ENCODE measurements around the gene RAB10.
"Not testable (repeated sequence)": the region's sequence is repeated elsewhere in the genome, so short reads cannot be mapped to it uniquely, and the experiment has no call there.

Gene RAB10

DNA sequence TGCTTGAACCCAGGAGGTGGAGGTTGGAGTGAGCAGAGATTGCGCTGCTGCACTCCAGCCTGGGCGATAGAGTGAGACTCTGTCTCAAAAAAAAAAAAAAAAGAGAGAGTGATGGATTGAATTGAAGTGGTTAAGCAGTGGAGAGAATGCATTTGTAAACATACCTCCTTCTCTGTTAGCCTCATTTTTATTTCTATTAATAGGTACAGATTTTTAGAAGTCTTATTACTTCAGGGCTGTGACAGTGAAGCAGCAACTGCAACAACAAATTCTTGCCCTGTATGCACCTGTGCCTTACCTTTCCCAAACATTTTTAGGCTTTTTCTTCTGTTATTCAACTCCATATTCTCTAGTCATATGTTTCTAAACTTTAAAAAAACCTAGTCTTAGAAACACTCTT is 55.5 kb downstream of the RAB10 start:
- no peak for TF ChIP-seq ZFX (IDR thresholded peaks at IDR 0.05)
- TF ChIP-seq, protein P1, sequence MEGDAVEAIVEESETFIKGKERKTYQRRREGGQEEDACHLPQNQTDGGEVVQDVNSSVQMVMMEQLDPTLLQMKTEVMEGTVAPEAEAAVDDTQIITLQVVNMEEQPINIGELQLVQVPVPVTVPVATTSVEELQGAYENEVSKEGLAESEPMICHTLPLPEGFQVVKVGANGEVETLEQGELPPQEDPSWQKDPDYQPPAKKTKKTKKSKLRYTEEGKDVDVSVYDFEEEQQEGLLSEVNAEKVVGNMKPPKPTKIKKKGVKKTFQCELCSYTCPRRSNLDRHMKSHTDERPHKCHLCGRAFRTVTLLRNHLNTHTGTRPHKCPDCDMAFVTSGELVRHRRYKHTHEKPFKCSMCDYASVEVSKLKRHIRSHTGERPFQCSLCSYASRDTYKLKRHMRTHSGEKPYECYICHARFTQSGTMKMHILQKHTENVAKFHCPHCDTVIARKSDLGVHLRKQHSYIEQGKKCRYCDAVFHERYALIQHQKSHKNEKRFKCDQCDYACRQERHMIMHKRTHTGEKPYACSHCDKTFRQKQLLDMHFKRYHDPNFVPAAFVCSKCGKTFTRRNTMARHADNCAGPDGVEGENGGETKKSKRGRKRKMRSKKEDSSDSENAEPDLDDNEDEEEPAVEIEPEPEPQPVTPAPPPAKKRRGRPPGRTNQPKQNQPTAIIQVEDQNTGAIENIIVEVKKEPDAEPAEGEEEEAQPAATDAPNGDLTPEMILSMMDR (conservative IDR thresholded peaks at IDR 0.05) = no peak
- no peak overlapping the region for H3K27ac ChIP-seq

DNA sequence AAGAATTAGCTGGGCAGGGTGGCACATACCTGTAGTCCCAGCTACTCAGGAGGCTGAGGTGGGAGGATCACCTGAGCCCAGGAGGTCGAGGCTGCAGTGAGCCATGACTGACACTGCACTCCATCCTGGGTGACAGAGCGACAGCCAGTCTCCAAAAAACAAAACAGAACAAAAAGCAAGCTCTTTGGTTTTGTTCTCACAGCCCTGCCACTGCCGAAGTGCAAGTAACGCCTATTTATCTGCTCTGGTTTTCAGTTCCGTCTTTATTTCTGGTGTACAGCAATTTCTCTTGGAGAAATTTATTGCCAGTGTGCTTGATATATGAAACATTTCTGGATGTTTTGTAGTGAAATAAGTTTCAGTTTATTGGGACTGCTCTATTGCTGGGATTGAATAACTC is 61.9 kb downstream of the RAB10 start:
- H3K27ac ChIP-seq = no peak overlapping the region
- TF ChIP-seq, protein P1 (conservative IDR thresholded peaks at IDR 0.05) = no peak
- TF ChIP-seq ZFX (IDR thresholded peaks at IDR 0.05) = no peak

DNA sequence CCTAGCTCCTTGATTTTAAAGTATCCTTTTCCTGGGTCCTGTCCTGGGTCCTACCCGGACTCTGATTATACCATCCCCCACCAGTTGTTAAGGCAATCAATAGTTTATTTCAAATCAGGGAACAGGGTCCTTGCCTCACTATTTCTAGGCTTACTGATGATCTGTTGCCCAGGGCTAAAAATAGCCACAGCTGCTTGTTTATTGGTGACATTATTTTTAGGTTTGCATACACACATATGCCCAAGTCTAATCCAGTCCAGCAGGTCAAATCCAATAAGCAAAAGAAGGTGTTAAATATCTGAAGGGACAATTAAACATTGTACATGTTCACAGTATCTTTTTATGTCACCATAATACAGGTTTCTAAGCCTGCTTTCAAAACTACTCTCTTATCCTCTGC is 66.0 kb downstream of the RAB10 start:
- TF ChIP-seq, protein P1 (conservative IDR thresholded peaks at IDR 0.05) = no peak
- no peak for TF ChIP-seq ZFX (IDR thresholded peaks at IDR 0.05)
- H3K27ac ChIP-seq = no peak overlapping the region

DNA sequence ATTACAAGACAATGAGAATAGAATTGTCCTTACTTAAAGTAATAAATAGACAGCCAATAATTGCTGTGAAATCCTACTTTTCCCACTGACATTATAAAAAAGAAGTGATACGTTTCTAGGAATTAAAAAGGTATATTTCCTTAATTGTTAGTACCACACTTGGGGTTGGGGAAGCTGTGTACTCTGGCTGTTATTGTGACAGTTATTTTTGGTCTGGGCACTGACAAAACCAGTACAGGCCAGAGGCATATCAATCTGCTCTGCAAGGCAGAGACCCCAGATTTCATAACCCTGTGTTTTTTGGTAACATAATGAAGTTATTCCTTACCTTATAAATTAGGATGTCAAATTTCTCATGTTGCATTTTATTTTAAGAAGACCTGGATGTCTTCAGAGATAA is 66.5 kb downstream of the RAB10 start:
- TF ChIP-seq, protein P1 (conservative IDR thresholded peaks at IDR 0.05) = no peak
- no peak for TF ChIP-seq ZFX (IDR thresholded peaks at IDR 0.05)

DNA sequence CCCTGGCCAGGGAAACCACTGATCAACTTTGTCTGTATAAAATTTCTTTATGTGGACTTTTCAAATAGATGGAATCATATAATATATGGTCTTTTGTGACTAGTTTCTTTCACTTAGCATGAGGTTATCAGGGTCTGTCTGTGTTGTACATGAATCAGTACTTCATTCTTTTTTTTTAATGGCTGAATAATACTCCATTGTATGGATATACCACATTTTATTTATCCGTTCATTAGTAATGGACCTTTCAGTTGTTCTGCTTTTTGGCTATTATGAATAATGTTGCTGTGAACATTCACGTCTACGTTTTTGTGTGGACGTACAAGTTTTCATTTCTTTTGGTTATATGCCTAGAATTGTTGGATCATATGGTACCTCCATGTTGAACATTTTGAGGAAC is 69.9 kb downstream of the RAB10 start:
- TF ChIP-seq, protein P1 (conservative IDR thresholded peaks at IDR 0.05) = no peak
- no peak for TF ChIP-seq ZFX (IDR thresholded peaks at IDR 0.05)
- no peak overlapping the region for H3K27ac ChIP-seq

More for the DNA sequence above, 66.5 kb downstream of the RAB10 start:
- H3K27ac ChIP-seq = no peak overlapping the region

DNA sequence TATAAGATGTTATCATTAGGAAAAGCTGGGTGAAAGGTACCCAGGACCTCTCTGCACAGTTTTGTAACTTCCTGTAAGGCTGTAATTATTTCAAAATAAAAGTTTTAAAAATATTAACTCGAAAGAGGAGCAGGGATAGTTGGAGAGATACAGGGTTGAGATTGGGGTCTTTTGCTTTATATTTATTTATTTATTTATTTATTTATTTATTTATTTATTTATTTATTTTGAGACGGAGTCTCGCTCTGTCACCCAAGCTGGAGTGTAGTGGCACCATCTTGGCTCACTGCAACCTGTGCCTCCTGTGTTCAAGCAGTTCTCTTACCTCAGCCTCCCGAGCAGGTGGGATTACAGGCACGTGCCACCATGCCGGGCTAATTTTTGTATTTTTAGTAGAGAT is 74.8 kb downstream of the RAB10 start:
- H3K27ac ChIP-seq = not testable (repeated sequence)

DNA sequence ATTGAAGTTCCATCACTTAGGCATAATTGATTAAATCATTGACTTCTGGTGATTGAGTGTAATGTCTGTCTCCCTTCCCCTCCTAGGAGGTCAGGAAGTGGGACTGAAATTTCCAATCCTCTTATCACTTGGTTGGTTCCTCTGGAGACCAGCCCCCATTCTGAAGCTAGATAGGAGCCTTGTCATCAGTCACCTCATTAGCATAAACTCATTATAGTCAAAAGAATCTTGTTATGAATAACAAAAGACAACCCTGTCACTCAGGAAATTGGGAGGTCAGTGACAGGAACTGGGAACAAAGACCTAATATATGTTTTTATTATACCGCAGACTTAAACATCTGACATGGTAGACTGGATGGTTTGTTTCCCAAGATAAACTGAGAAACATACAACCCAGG is 78.3 kb downstream of the RAB10 start:
- no peak overlapping the region for H3K27ac ChIP-seq
- no peak for TF ChIP-seq ZFX (IDR thresholded peaks at IDR 0.05)
- TF ChIP-seq, protein P1 (conservative IDR thresholded peaks at IDR 0.05) = no peak

DNA sequence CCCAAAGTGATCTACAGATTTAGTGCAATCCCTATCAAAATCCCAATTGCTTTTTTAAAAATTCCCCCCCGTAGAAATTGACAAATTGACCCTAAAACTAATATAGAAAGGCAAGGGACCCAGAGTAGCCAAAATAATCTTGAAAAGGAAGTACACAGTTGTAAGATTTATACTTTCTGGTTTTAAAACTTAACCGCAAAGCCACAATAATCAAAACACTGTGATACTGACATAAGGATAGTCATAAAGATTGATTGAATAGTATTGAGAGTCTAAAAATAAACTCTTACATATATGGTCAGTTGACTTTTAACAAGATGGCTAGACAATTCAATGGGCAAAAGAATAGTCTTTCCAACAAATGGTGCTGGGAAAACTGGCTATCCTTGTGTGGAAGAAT is 80.3 kb downstream of the RAB10 start:
- no peak for TF ChIP-seq ZFX (IDR thresholded peaks at IDR 0.05)
- TF ChIP-seq, protein P1 (conservative IDR thresholded peaks at IDR 0.05) = no peak
- no peak overlapping the region for H3K27ac ChIP-seq

All from C4-2B (cell line).